CD14-positive monocyte (primary cell): ENCODE measurements around the gene FGF14. TPM values are rescaled to one million over a fixed set of nuclear protein-coding genes. Genes with fewer than 3 reads are reported as not detected.

Source experiments
- DNase-seq, 3 donors: peaks; one replicate each; pipeline ENCODE4 v3.0.0-alpha.2; 2011 to 2022
- H2AFZ ChIP-seq: 2 replicates; pipeline ENCODE4 v1.6.0; 2012; ENCODE audit warnings: mild to moderate bottlenecking, low read depth, low read length, inconsistent platforms; ENCODE audit not compliant: insufficient read depth, poor library complexity, severe bottlenecking
- H3K27ac ChIP-seq, 2 donors: 1 replicate in 1 of 2; 2 replicates in 1 of 2; pipeline ENCODE4 v1.5.1; 2012 to 2013; ENCODE audit warnings: low read length in 2 of 2, control low read depth in 1 of 2, inconsistent platforms in 1 of 2, low read depth in 1 of 2, mild to moderate bottlenecking in 1 of 2
- H3K27me3 ChIP-seq, 2 donors: one replicate each; pipeline versions ENCODE4 v1.6.0 to v1.6.1; 2011 to 2013; ENCODE audit warnings: low read length in 2 of 2; ENCODE audit not compliant: control insufficient read depth in 2 of 2, insufficient read depth in 2 of 2
- H3K36me3 ChIP-seq, 2 donors: replicated peaks in 1 of 2; 1 replicate in 1 of 2; 2 replicates in 1 of 2; pipeline versions ENCODE4 v1.5.1 to v1.6.1; 2012 to 2013; ENCODE audit warnings: low read length in 2 of 2, control low read depth in 1 of 2, inconsistent platforms in 1 of 2, mild to moderate bottlenecking in 1 of 2; ENCODE audit not compliant: insufficient read depth in 2 of 2, control insufficient read depth in 1 of 2
- H3K4me1 ChIP-seq, 2 donors: 1 replicate in 1 of 2; 2 replicates in 1 of 2; pipeline versions ENCODE4 v1.5.1 to v1.6.1; 2012 to 2013; ENCODE audit warnings: low read length in 2 of 2, control low read depth in 1 of 2, inconsistent platforms in 1 of 2, mild to moderate bottlenecking in 1 of 2, moderate library complexity in 1 of 2; ENCODE audit not compliant: insufficient read depth in 2 of 2, control insufficient read depth in 1 of 2
- H3K4me2 ChIP-seq: replicated peaks from 2 replicates; pipeline ENCODE3; 2012; ENCODE audit warnings: low read length, moderate library complexity, mild to moderate bottlenecking; ENCODE audit not compliant: poor library complexity, severe bottlenecking; ENCODE audit errors: extremely low read depth
- H3K4me3 ChIP-seq, 3 experiments: fragments of 200-600 bp in 1 of 3; sonication (generic) in 1 of 3; replicated peaks in 1 of 3; 1 replicate in 2 of 3; 2 replicates in 1 of 3; pipeline ENCODE4 v1.5.1; 2011 to 2013; ENCODE audit warnings: low read length in 3 of 3, mild to moderate bottlenecking in 3 of 3, control low read depth in 2 of 3, low read depth in 2 of 3, inconsistent platforms in 1 of 3, moderate library complexity in 1 of 3
- H3K79me2 ChIP-seq: 2 replicates; pipeline ENCODE4 v1.6.0; 2012; ENCODE audit warnings: mild to moderate bottlenecking, control low read depth, inconsistent platforms, low read length, moderate library complexity; ENCODE audit not compliant: insufficient read depth
- H3K9ac ChIP-seq: 2 replicates; pipeline ENCODE4 v1.6.0; 2017; ENCODE audit warnings: low read length, mild to moderate bottlenecking; ENCODE audit not compliant: insufficient read depth, poor library complexity, severe bottlenecking
- H3K9me3 ChIP-seq, 2 donors: replicated peaks in 1 of 2; 1 replicate in 1 of 2; 2 replicates in 1 of 2; pipeline versions ENCODE4 v1.5.1 to v1.6.1; 2012 to 2013; ENCODE audit warnings: low read length in 2 of 2, control low read depth in 1 of 2; ENCODE audit not compliant: control insufficient read depth in 1 of 2, insufficient read depth in 1 of 2
- H4K20me1 ChIP-seq: 2 replicates; pipeline ENCODE4 v1.6.0; 2012; ENCODE audit warnings: mild to moderate bottlenecking, low read length, control low read depth, moderate library complexity; ENCODE audit not compliant: insufficient read depth
- H3K27ac Mint-ChIP-seq, 7 donors: one replicate each; pipeline ENCODE4 v1.8.0; 2020; ENCODE audit warnings: mild to moderate bottlenecking in 7 of 7, mixed read lengths in 7 of 7, moderate library complexity in 6 of 7, inconsistent platforms in 2 of 7
- H3K27me3 Mint-ChIP-seq, 3 donors: one replicate each; pipeline ENCODE4 v1.8.0; 2021 to 2022; ENCODE audit warnings: low read depth in 3 of 3, mild to moderate bottlenecking in 3 of 3, mixed read lengths in 3 of 3, moderate library complexity in 3 of 3, inconsistent platforms in 1 of 3
- H3K36me3 Mint-ChIP-seq, 2 donors: one replicate each; pipeline ENCODE4 v1.8.0; 2020; ENCODE audit warnings: mixed read lengths in 2 of 2, inconsistent platforms in 1 of 2, mild to moderate bottlenecking in 1 of 2
- H3K4me1 Mint-ChIP-seq: one replicate; pipeline ENCODE4 v1.8.0; 2020; ENCODE audit warnings: mild to moderate bottlenecking, mixed read lengths
- H3K4me3 Mint-ChIP-seq, 2 donors: one replicate each; pipeline ENCODE4 v1.8.0; 2020; ENCODE audit warnings: mild to moderate bottlenecking in 2 of 2, mixed read lengths in 2 of 2, moderate library complexity in 1 of 2
- H3K9me3 Mint-ChIP-seq, 7 donors: one replicate each; pipeline ENCODE4 v1.8.0; 2020 to 2022; ENCODE audit warnings: mixed read lengths in 7 of 7, mild to moderate bottlenecking in 6 of 7, moderate library complexity in 6 of 7, inconsistent platforms in 2 of 7
- CTCF ChIP-seq: fragments of 200-600 bp; IDR thresholded peaks from one replicate; pipeline ENCODE4 v1.8.0; 2022; ENCODE audit warnings: antibody characterized with exemption, mild to moderate bottlenecking
- WGBS: methylation state at CpG from one replicate; pipeline ENCODE4 v1.1.5; 2013; ENCODE audit warnings: missing lambda C conversion rate; ENCODE audit not compliant: insufficient coverage; 5-methylcytosine and 5-hydroxymethylcytosine counted together
- intact Hi-C, 2 donors: fragments of 100-400 bp; cut with micrococcal nuclease; formaldehyde crosslinking; loops; one replicate each; pipeline versions ENCODE4 v1.15.0 to v1.15.1; 2023
- polyA plus RNA-seq, 3 donors: library from polyadenylated mRNA; depleted of rRNA in 1 of 3; unstranded in 2 of 3; stranded (reverse) in 1 of 3; fragments of 300-500 nt in 2 of 3; fragments of >200 nt in 1 of 3; fragmentation: Illumina TruSeq in 2 of 3; gene quantifications; 1 replicate in 2 of 3; 2 replicates in 1 of 3; pipeline ENCODE4 v1.2.3, GENCODE V29; 2012 to 2021

The FGF14 gene
- polyA plus RNA-seq, 3 donors: not detected

DNA sequence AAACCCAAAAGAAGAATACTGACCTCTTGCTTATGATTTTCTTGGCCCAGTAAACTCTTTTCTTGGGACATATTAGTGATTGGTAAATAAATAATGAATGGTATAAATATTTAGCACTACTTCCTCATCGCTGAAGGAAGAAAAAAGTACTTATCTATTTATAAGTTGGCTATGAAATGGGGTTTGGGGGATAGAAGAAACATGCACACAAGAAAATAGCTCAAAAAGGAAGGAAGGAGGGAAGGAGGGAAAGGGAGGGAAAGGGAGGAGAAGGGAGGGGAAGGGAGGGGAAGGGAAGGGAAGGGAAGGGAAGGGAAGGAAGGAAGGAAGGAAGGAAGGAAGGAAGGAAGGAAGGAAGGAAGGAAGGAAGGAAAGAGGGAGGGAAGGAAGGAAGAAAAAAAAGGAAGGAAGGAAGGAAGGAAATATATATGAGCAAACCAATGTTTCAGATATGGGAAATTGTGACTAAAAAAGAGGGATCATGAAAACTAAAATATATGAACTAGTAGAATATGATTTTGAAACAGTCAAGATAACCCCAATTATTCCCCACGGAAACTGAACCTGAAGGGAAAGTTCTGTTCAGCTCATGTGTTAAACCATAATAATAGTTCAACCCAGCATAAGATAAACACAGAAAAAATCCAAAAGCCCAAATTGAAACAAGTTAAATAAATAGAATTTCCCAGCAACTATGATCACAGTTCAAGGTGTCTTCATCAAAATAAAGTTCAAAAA is 75.3 kb downstream of the FGF14 start:
- Histone ChIP-seq H4K20me1 (no peaks in the 10 kb centered on the region), H2AFZ (no peak overlapping the region), H3K4me2 (no peak overlapping the region), H3K9ac (no peak overlapping the region), H3K4me3 (no peak overlapping the region), H3K27ac (no peak overlapping the region), H3K4me1 (no peaks in the 10 kb centered on the region), H3K9me3 (no peaks in the 10 kb centered on the region), H3K27me3 (no peaks in the 10 kb centered on the region), H3K79me2 (no peaks in the 10 kb centered on the region), H3K36me3 (no peaks in the 10 kb centered on the region)
- no CpG with 5 or more reads among the region's 2 CpGs for WGBS
- H3K27me3 Mint-ChIP-seq: no peaks in the 10 kb centered on the region
- no peak for DNase-seq
- no peak overlapping the region for H3K27ac Mint-ChIP-seq
- H3K36me3 Mint-ChIP-seq: no peaks in the 10 kb centered on the region
- intact Hi-C loops: no loop called here
- peaks cover 0 to 8% (median 0%) of the 10 kb centered on the region in 7 donors for H3K9me3 Mint-ChIP-seq
- H3K4me1 Mint-ChIP-seq: no peaks in the 10 kb centered on the region
- TF ChIP-seq CTCF: no peak
- H3K4me3 Mint-ChIP-seq: no peak overlapping the region

GRCh38 chr13:102325321-102325720 is 76.5 kb downstream of the FGF14 start:
- Histone ChIP-seq H3K27me3 (no peaks in the 10 kb centered on the region), H4K20me1 (no peaks in the 10 kb centered on the region), H3K4me2 (no peak overlapping the region), H3K36me3 (no peaks in the 10 kb centered on the region), H3K9ac (no peak overlapping the region), H3K79me2 (no peaks in the 10 kb centered on the region), H3K4me3 (no peak overlapping the region), H3K9me3 (no peaks in the 10 kb centered on the region), H3K27ac (no peak overlapping the region), H3K4me1 (no peaks in the 10 kb centered on the region), H2AFZ (no peak overlapping the region)
- H3K9me3 Mint-ChIP-seq: peaks cover 0 to 8% (median 0%) of the 10 kb centered on the region in 7 donors
- H3K4me3 Mint-ChIP-seq: no peak overlapping the region
- no peak for DNase-seq
- intact Hi-C loops: no loop called here
- H3K27me3 Mint-ChIP-seq: no peaks in the 10 kb centered on the region
- H3K4me1 Mint-ChIP-seq: no peaks in the 10 kb centered on the region
- no peak overlapping the region for H3K27ac Mint-ChIP-seq
- WGBS: 60% methylated on average over 1 of the region's 5 CpGs
- TF ChIP-seq CTCF: no peak
- H3K36me3 Mint-ChIP-seq: no peaks in the 10 kb centered on the region
